ENCODE results near the gene FOXR1.

The FOXR1 gene

DNA sequence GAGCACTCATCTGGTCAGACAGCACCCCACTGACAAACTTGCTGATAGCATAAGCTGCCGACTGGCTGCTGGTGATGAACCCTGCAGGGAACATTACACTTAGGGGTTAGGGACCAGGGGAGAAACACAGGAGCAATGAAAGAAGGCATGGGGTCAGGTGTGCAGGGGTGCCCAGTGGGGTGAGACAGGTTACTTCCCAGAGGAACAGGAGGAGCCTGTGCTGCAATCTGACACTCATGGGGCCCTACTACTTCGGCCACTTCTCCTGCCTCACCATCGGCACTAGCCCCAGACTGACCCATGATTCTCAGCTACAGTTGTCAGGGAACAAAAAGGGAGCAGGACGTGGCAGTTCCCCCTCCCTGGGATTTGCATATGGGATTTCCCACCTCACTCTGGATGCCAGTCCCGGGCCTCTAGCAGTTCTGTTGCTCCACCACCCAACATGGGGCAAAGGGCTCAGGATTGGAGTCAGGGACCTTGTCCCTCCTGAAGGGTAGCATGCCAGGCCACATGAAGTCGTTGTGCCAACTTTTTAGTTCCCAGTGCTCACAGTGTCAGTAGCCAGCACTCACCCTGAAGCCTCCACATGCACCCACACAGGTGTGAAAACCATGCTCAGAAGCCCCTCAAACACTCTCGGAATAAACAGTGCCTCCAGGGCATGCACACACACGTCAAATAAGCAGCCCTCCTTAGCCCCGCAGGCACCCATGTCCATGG, 56.9 kb downstream of the FOXR1 start:
- no peak for DNase-seq

DNA sequence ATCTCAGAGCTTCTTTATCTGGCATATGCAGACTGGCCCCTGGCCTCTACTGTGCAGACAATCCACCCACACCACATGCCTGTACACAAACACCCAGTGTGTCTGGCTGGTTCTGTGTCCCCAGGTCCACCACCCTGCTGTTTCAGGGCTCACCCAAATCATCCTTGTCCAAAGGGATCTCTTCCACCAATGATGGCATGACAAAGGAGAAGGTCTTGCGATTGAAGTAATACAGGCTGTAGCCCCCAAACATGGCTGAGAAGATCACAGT, 57.4 kb downstream of the FOXR1 start:
- DNase-seq: no peak

DNA sequence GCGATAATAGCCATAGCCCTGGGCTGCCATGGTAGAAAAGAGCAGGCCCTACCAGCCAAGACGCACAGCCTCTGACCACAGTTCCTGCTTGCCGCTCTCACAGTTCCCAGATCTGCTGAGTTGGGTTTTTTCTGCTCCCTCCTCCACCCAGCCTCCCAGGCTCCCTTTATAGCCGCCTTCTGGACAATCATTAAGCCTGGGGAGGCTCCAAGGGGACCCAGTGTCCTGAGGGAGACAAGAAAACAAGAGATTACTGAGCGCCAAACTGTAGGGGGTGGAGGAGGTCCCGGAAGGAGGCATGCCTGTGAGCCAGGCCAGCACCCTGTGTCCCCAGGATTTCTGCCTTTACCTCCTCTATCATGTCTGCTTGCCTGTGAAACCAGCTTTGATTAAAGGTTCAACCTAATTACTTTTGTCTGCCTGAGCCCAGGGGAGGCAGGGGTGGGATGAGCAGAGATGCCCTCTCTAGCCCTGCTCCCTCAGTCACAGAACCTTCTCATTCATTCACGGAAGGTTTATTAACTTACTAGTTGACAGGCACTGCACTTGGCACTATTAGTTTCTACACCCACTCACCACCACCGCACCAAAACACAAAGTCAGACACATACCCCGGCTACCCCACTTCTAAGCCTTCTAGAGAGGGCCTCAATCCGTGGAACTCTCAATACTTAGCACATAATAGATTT, 57.9 kb downstream of the FOXR1 start:
- DNase-seq: peak; percentile 33

- no peak for DNase-seq
These were observed 58.4 kb downstream of the FOXR1 start for GRCh38 chr11:119030029-119030328.

DNA sequence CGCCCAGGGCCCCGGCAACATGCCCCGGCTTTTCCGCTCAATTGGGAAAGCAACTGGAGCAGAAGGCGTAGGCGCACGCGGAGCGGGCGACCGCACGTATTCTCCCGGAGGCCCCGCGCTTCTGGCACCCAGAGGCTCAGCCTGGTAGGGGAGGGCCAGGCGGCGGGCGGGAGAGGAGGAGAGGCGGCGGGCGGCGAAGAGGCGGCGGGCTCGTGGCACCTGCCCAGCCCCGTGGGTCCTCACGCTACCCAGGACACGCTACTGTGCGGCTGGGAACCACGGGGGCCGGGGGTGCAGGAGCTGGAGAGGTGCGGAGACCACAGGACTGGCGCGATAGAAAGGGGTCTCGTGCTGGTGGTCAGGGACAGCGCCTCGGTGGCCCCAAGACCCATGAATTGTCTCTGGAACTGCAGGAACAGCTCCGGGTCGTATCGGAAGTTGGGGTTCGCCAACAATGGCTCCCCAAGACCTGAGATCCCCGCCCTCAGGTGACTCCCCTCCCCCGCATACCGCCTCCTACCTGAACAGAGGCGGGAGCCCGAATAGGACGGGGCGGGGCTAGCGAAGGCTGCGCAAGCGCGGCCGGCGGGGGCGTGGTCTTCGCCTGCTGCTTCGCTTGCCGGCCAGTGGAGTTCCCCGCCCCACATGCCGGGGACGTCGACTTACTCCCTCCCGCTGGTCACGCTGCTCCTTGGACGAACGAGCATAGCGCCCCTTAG, 58.9 kb downstream of the FOXR1 start, which contains the start of gene SLC37A4:
Gene SLC37A4, minus strand, starts transcription at position 549 of the 719 bp plus-strand sequence.
- DNase-seq: peak; percentile 98
